EH (cell line): ENCODE data around the gene MORC2.

Source experiments
- DNase-seq: peaks from one replicate; pipeline ENCODE4 v3.0.0-alpha.2; 2015; ENCODE audit warnings: low read depth

Gene MORC2

DNA sequence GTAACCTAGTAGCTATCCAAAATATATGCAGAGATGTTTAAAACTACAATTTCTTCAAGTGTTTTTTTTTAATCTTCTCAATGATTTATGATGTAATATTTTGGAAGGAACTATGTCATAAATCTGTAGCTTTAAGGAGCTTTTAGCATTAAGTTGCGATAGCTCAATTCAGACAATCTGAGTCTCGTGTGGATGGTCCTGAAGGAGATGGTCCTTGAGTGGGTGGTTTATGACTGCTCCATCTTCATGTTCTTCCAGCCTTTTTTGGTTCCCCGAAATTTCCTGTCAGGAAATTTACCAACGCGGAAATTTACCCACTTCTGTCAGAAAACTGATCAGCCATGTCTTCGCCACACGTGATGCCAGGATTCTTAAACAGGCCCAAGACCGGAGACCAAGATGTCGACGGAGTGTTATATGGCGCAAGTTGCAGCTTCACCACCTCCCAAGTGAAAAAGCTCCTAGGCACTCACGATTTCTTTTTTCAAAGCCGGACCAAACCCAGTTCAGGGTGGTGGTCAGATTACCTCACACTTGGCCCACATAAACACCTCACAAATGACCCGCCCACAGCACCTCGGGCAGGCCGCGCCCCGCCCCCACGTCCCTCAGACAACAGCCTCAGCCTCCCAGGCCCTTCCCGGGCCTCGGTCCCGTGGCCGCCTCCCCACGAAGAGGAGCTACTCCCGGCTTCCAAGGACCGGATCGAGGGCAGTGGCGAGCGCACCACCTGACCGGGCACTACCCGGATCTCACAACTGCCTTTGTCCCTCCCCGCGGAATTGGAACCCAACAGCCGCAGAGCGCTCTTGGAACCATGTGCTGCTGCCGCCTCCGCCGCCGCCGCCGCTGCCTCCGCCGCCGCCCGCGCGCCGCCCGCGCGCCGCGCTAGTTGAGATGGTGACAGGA is at the start of gene MORC2:
TSS of gene MORC2 (minus strand) at position 760 of the 909 bp plus-strand sequence. CDS start 885 bp downstream, outside the sequence.
- no peak for DNase-seq

DNA sequence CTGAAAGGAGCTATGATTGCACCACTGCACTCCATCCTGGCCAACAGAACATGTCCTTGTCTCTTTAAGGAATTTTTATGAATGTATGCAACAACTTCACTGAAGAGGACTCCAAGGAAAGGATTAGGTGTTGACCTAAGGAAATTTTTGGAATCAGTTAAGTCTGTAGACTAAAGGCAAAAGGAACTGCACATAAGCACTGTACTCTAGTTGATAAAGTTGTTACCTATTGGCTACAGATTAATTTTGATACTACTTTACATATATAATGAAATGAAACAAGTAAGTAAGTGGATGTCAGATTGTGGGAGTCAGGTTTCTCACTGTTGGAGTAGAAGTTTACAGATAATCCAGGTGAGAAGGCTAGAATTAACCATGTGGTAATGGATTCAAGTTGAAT is 37.0 kb upstream of the MORC2 start:
- DNase-seq: no peak

- no peak for DNase-seq
Measured at GRCh38 chr22:31001124-31001770, 32.7 kb upstream of the MORC2 start.

DNA sequence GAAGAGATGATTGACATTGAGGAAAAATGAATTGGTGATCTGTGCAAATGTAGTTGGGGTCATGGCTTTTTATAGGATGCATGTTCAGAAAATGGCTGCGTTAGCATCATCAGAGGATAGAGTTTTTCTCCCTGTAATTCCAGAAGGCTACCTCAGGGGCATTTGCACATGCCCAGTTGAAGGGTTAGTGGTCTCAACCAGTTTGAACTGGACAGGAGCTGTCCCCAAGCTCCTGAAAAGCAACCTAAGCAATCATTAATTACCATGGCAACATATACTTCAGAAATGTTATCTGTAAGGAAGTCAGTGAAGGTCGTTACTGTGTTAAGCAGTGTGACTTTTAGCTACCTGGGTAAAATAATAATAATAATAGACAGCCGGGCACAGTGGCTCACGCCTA is 29.8 kb upstream of the MORC2 start:
- no peak for DNase-seq

DNA sequence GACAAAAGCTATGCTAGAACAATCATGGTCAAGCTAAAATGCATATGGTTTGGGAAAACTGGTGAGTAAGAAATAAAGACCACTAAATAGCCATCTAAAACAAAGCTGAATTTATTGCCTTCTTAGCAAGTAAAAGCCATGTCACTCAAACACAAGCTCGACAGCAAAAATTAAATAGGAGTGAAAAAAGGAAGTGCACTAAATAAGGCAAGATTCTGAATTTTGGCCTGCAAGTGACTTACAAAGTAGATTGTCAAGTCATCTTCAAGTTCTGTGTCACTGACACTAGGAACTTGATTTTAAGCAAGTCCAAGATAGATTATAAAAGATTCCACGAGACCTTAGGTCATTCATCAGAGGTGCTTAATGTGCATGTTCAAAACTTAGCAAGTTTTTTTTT is 27.9 kb upstream of the MORC2 start:
- DNase-seq: no peak

GRCh38 chr22:30994960-30995359 is 26.4 kb upstream of the MORC2 start:
- DNase-seq: no peak

- DNase-seq: no peak
Measured at GRCh38 chr22:30992565-30992964, 24.0 kb upstream of the MORC2 start.

DNA sequence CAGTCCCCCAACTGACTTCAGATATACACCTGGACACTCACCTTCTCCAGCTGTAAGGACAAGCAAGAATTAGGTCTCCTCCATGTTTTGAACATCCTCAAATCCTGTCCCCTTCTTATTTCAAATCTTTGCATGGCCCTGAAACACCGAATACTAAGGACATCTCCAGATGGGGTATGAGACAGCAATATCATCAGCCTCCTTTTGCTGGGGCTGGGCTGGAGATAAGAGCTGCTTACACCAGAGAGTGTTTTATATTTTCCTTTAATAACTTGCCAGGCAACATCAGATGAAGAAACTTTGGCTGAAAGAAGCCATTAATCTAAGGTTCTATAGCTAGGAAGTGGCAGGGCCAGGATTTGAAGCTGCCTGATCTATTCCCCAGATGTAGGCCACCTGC is 22.1 kb upstream of the MORC2 start:
- no peak for DNase-seq

DNA sequence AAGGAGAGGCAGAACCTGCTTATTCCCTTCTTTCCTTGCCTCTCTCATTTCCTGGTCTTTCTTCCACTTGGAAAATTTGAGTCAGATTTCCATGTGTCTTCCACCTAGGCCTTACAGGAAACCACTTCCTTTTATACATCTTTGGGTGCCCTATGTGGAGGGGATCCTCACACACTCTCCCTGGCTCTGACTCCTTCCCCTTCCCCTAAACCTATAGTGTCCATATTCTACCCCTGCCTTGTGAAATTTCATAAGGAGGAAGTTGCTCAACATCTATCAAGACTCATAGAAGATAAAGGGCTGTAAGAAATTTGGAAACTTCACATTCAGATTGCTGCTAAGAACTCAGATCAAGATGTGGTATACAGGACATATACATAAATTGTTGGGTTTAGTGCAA is 20.9 kb upstream of the MORC2 start:
- no peak for DNase-seq

- DNase-seq: no peak
Measured at GRCh38 chr22:30985561-30986208, 17.1 kb upstream of the MORC2 start.

- no peak for DNase-seq
Measured at GRCh38 chr22:30984317-30984716, 15.7 kb upstream of the MORC2 start.

DNA sequence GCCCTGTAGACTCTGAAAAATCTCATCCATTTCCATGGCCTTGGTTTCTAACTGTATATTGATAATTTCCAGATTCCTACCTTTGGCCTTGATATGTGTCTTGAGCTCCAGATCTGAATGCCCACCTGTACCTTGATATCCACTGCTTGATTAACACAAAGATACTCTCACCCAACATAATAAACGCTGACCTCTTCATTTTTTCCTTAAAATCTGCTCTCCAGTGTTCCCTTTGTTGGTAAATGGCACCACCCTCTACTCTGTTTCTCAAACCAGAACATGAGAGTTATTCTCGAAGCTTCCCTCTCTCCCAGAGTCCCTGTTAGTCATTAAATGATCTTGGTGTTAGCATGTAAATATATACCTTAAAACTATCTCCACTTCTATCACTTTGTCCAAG is 13.9 kb upstream of the MORC2 start:
- DNase-seq: no peak

DNA sequence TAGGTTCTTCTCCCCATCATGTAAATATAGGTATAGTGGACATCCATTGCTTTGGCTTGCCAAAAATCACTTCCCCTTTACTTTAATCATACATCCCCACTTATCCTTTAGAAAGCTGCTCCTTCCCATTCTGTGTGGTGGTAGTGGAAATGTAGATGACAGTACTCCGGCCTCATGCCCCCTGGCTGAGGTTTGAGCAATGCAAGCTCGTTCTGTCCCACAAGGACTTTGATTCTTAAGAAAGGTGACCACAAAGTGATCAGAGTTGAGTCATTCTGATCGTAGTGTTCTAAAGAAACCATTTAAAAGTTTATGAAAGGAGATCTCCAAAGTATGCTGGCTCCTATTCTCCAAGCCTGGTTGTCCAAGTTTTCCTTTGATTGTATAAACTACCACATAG is 11.4 kb upstream of the MORC2 start:
- DNase-seq: no peak

GRCh38 chr22:30978304-30978962 is 9.9 kb upstream of the MORC2 start:
- DNase-seq: no peak

- DNase-seq: no peak
Measured at GRCh38 chr22:30970356-30970746, 1.8 kb upstream of the MORC2 start.

DNA sequence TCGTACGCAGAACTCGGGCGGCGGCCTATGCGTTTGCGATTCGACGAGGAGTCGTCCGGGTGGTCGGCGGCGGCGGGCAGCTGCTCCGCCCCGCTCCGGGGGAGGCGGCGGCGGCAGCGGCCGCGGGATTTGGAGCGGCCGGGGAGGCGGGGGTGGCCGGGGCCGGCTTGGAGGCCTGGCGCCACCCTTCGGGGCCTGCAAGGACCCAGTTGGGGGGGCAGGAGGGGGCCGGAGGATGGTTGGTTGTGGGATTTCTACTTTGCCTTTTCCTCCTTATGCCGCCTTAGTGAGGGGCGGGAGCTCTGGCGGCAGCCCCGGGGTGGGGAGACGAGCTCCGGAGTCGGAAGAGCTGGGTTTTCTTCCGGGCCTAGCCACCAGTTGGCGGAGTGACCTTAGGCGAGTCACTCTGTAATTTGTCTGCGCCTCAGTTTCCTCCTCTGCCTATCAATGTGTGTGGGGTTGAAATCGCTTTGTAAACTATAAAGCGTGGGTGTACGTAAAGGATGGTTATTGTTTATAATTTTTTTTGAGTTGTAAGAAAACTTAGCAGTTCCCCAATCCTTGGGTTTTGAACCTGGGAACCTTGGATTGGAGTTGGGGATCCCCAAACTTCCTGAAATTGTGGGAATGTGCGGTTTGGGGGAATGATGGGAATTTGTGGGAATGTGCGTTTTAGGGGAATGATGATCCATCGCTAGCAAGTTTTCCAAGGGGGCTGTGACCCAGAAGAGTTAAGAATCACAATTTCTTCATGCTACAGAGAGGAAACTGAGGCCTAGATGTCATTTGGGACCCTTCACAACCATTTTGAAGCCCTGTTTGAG is 1.2 kb upstream of the MORC2 start:
- peak; percentile 54 for DNase-seq

DNA sequence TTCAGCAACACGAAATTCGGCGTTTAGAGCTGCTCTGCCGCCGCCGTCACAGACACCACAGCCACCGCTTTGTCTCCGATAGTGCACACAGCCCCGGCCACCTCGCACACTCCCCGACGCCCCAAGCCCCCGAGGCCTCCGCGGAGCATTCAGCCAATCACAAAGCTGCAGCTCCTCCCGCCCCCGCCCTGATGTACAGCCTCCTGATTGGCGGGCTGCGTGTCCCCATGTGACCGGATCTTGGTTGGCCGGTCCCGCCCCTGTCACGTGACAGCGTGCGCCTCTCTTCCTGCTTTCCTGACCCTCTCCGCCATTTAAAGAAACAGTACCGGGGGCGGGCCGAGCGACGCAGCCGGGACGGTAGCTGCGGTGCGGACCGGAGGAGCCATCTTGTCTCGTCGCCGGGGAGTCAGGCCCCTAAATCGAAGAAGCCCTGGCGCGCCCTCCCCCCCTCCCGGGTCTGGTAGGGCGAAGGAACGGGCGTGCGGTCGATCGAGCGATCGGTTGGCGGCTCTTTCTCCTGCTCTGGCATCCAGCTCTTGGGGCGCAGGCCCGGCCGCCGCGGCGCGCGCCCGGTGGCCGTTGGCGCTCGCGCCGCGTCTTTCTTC is 454 bp upstream of the MORC2 start, which contains the start of gene TUG1:
TSS of gene TUG1 (plus strand) at position 342 of the 608 bp plus-strand sequence.
- DNase-seq: peak; percentile 99

- no peak for DNase-seq
Measured at GRCh38 chr22:30964858-30965257, 3.7 kb downstream of the MORC2 start.

DNA sequence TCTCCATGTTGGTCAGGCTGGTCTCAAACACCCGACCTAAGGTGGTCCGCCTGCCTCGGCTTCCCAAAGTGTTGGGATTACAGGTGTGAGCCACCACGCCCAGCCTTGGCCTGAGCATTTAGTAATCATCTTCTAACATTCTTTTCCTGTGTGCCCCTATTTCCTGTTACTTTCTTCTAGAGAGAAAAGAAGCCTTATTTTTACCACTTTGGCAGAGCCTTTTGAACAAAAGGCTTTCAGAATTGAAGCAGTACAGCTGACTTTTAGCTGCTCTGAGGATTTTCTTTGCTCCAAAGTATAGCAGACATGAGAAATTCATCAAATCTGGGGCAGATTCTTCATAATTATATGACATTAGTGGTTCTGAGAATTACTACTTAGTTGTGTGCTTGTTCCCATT is 13.4 kb downstream of the MORC2 start:
- no peak for DNase-seq

GRCh38 chr22:30953206-30953605 is 15.4 kb downstream of the MORC2 start:
- DNase-seq: peak; percentile 35
